Epidermal melanocyte (primary cell): ENCODE data around the gene MYL4.
"Not testable (repeated sequence)": the region's sequence is repeated elsewhere in the genome, so short reads cannot be mapped to it uniquely, and the experiment has no call there.

Experiments
- DNase-seq: peaks from one replicate; pipeline ENCODE4 v3.0.0; 2011; ENCODE audit warnings: low spot score; ENCODE audit not compliant: insufficient read length

Gene MYL4

GRCh38 chr17:47220531-47220999 lies 11.4 kb downstream of the MYL4 start:
- no peak for DNase-seq

GRCh38 chr17:47221154-47221553 lies 12.0 kb downstream of the MYL4 start:
- DNase-seq, result no peak

GRCh38 chr17:47222047-47222446 lies 12.9 kb downstream of the MYL4 start:
- DNase-seq, result no peak

GRCh38 chr17:47223007-47223406 lies 13.9 kb downstream of the MYL4 start:
- DNase-seq, result no peak

- no peak for DNase-seq
Measured at GRCh38 chr17:47223460-47223859, 14.3 kb downstream of the MYL4 start.

- DNase-seq, result not testable (repeated sequence)
Measured at GRCh38 chr17:47224077-47224476, 14.9 kb downstream of the MYL4 start.

- DNase-seq, result no peak
Measured at GRCh38 chr17:47224966-47225365, 15.8 kb downstream of the MYL4 start.

- DNase-seq, result no peak
Measured at GRCh38 chr17:47225436-47225858, 16.3 kb downstream of the MYL4 start.

GRCh38 chr17:47225911-47226688 lies 17.0 kb downstream of the MYL4 start:
- no peak for DNase-seq

GRCh38 chr17:47227862-47228261 lies 18.7 kb downstream of the MYL4 start:
- DNase-seq, result no peak

- DNase-seq, result peak; percentile 84
Measured at GRCh38 chr17:47229535-47230443, 20.6 kb downstream of the MYL4 start.

- no peak for DNase-seq
Measured at GRCh38 chr17:47230864-47231263, 21.7 kb downstream of the MYL4 start.

- DNase-seq, result no peak
Measured at GRCh38 chr17:47231334-47231733, 22.2 kb downstream of the MYL4 start.

GRCh38 chr17:47231866-47232265 lies 22.7 kb downstream of the MYL4 start:
- DNase-seq, result no peak

- DNase-seq, result no peak
Measured at GRCh38 chr17:47232465-47232864, 23.3 kb downstream of the MYL4 start.

GRCh38 chr17:47235506-47235905 lies 26.4 kb downstream of the MYL4 start:
- DNase-seq, result no peak

GRCh38 chr17:47235923-47236322 lies 26.8 kb downstream of the MYL4 start:
- no peak for DNase-seq

- no peak for DNase-seq
Measured at GRCh38 chr17:47237841-47238240, 28.7 kb downstream of the MYL4 start.

- no peak for DNase-seq
Measured at GRCh38 chr17:47238321-47239010, 29.3 kb downstream of the MYL4 start.

- no peak for DNase-seq
Measured at GRCh38 chr17:47239619-47239966, 30.4 kb downstream of the MYL4 start.

- DNase-seq, result peak; percentile 94
Measured at GRCh38 chr17:47239967-47240651, 31.0 kb downstream of the MYL4 start.
